GM19238 (cell line): ENCODE results near the gene EMX1.
"Not testable (repeated sequence)": the region's sequence is repeated elsewhere in the genome, so short reads cannot be mapped to it uniquely, and the experiment has no call there.

ENCODE experiments used
- DNase-seq: peaks from one replicate; pipeline ENCODE4 v3.0.0; 2011; ENCODE audit warnings: low spot score; ENCODE audit not compliant: insufficient read length

The EMX1 gene

GRCh38 chr2:72900191-72900825, 17.0 kb upstream of the EMX1 start:
- no peak for DNase-seq

DNA sequence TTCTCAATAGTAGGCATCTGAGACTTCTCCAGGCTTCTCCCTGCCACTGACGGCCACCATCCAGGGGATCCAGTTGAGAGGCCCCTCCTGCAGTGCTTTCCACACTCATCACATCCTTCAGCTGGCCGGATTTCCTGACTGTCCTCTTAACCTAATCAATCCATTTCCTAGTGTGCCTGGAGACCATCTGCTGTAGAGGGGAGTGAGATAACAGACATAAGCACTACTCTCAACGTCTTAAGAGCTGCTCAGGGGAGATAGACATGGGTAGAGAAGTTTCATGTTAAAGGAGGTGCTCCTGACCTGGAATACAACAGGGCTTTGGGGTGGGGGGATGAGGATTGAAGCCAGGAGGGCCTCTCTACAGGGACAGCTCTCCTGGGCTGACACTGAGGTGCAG, 15.9 kb upstream of the EMX1 start:
- no peak for DNase-seq

GRCh38 chr2:72907369-72907768, 9.9 kb upstream of the EMX1 start:
- not testable (repeated sequence) for DNase-seq

GRCh38 chr2:72908741-72909140, 8.6 kb upstream of the EMX1 start:
- no peak for DNase-seq

GRCh38 chr2:72911256-72911655, 6.1 kb upstream of the EMX1 start:
- DNase-seq: no peak

- no peak for DNase-seq
These were observed 3.7 kb upstream of the EMX1 start for GRCh38 chr2:72913486-72914205.

GRCh38 chr2:72914206-72914559, 3.1 kb upstream of the EMX1 start:
- DNase-seq: no peak

DNA sequence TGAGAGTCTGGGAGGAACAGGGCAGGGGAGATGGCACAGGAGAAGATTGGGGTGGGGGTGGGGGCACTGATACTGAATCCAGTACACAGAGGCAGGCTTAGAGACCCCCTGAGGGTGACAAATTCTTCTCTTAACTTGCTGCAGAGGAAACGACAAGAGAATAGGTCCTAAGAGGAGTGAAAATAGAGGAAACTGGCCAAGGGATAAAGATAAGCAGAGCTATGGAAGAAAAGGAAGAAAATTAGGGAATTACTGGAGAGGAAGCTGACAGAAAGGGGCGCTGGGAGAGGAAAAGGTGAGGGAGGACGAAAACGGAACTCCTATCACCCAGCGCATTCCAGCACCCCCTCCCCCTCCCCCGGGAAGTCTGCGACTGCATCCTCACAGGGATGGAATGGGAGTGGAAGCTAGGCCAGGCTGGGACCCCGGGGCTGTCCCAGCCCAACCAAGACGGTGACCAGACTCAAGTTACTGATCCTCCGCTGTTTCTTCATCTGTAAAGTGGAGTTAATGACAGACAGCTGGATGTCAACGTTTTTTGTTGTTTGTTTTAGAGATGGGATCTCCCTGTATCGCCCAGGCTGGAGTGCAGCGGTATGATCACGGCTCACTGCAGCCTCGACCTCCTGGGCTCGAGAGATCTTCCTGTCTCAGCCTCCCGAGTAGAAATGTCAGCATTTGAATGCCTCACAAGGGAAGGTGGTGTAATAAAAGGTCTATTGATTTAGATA, 2.6 kb upstream of the EMX1 start:
- DNase-seq: no peak

DNA sequence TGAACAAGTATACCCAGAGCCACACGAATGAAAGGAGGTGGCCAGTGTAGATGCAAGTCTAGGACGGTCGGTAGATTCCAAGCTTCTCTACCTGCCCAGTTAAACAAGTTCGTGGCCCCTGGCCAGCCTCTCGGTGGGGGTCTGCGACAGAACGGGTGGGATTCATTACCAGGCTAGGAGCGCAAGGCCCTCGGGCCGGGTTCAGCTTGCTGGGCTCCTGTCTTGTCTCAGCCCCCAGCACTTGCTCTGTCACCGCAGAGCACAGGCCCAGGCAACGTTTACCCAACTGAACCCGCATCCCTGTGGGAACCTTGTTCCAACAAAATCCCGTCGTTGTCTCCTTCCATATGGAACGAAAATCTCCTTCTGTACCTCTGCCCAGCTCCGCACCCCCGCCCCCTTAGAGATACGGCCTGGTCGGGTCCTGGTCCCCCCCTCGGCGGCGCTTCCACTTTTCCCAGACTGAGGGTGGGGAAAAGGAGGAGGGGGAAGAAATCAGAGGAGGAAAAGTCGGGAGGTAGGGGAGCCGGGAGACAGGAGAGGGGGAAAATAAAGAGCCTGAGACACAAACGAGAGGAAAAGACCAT, 1.9 kb upstream of the EMX1 start:
- DNase-seq: no peak

DNA sequence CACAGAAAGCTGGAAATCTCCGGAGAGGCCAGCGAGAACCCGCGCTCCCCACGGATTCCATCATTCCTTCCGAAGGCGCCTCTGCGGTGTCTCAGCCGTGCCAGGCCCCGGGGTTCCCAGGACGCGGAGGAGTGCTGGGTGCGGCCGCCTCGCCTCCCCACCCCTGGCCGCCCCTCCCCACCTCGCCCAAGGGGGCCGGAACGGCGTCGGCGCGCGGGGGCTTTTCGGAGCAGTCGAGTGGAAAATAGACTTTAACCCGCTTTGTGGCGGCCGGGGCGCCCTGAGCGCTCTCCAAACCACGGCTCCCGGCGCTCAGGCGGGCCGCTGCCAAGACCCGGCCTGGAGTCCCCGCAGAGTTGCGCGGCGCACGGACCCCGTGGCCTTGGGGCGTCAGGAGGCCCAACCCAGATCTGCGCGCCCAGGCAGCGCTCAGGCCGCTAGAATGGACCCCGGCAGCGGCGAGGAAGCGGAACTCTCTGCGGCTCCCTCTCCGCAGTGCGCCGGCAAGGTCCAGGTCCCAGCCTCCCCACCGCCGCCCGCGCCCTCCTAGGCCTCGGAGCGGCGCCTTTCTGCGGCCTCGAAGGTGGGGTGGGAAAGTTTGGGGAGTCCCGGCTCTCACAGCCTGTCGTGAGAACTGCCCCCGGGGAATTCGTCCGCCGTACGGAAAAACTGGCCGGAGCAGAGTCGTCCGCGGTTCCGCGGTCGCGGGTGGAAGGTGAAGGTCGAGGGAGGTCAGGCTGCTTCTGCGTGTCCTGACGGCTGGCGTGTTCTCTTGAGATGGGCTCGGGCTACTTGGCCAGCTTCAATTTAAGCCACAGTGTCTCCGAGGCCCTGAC, 1.2 kb upstream of the EMX1 start:
- peak; percentile 73 for DNase-seq

GRCh38 chr2:72916743-72917137, 579 bp upstream of the EMX1 start:
- DNase-seq: no peak

- DNase-seq: no peak
These were observed 696 bp downstream of the EMX1 start for GRCh38 chr2:72917877-72918553.

DNA sequence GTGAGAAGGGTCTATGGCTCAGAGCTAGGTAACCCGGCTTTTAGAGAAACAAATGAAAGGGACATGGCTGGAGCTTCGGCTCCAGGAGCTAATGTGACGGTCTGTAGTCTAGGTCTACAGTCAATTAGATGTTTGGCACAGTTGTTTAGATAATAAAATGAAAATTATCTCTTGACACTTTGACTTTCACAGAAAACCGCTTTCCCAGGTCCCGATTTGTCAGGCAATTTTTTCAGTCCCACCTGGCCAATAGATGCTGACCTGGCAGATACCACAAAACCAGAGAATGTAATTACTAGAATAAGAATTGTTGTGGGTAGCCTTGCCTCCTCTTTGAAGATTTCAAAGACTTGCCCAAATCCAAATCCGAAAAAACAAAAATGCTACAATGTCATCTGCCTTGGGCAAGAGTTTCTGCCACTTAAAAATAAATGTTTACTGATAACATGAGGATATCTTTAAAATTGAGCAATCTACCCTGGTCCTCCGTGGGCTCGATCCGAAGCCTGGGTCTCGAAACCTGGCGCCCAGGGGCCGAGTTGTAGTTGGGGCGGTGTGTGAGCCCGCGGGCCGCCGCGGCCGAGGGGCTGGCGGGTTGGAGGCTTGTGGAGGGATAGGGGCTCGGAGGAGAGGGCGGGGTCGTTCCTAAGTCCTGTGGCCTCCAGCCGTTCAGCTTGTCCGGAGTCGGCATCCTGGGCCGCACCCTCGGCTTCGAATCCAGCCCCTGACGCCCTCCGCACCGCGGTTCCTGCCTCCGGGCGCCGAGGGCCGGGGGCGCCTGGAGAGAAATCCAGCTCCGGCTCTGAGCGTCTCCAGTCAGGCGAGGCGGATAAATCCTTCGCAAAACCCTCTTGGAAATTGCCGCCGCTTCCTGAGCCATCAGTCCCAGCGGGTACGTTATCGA, 2.3 kb downstream of the EMX1 start:
- no peak for DNase-seq

GRCh38 chr2:72920318-72921087, 3.2 kb downstream of the EMX1 start:
- no peak for DNase-seq

DNA sequence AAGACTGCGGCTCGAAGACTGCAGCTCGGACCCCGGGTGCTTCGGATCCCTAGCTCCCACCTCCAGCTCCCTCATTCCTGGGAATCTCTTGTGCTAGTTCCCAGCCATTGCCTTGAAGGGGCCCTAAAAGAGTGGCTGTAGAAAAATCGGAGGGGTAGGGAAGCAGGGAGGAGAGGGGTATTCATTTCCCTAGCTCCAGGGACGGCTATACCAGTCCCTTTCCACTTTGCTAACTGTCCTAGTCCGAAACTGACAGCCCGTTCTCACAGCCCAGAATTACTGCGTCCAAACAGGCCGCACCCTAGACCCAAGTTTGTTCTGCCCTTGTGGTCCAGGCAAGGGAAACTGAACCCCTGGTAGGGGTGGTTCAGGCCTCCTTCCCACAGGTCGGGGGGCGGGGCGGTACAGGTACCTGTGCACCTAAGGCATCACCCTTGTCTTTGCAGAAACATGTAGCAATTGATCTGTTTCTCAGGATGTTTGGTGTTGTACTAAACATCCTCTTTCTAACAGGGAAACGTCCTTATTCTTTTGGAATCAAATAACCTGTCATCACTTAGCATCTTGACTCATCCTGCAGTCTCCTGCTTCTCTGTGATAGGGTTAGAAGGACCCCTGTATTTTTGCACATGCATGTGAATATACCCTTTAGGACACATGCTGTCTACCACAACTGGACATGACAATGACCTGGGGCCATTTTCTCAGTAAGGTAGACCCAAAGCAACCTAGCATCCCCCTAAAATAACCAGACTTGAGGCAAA, 4.0 kb downstream of the EMX1 start:
- DNase-seq: no peak

- no peak for DNase-seq
These were observed 4.5 kb downstream of the EMX1 start for GRCh38 chr2:72921853-72922252.

DNA sequence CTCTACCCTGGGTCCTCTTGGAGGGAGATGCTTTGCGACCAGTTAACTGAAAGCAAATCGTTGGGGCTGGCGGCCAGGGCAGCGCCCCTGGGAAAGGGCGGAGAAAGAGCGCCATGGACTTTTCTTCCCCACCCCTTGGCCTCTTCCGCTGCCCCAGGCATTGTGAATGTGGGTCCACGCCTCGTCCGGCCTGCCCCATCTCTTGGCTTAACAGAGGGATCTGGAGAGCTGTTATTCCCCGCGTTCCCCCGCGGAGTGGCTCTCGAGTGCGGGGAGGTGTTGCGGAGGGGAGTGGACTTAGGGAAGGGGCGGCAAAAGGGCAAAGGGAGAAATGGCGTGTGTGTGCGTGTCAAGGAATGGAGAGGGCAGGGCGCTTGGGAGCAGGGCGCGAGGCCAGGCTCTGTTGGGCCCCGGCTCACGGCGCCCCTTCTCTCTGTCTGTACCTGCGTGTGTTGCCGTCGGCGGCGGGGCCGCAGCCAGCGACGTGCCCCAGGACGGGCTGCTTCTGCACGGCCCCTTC, 6.6 kb downstream of the EMX1 start:
- no peak for DNase-seq
